ENCODE results near the gene ARHGAP23.
"Not testable (repeated sequence)": the region's sequence is repeated elsewhere in the genome, so short reads cannot be mapped to it uniquely, and the experiment has no call there.

- not testable (repeated sequence) for TF ChIP-seq POLR2A (IDR thresholded peaks at IDR 0.05)
- peak in 1 of 4 experiments; percentile 31 for TF ChIP-seq CTCF (IDR thresholded peaks at IDR 0.05)
These were observed 63.2 kb downstream of the ARHGAP23 start for GRCh38 chr17:38491346-38492066.
